GM21737 (cell line): Measurements from ENCODE around the gene CWC27.

Experiments
- ATAC-seq: cut with Tn5 transposase; IDR thresholded peaks from one replicate; pipeline ENCODE4 v1.9.1; 2021; ENCODE audit warnings: mild to moderate bottlenecking, moderate library complexity; ENCODE audit not compliant: unreplicated experiment

CWC27 gene

DNA sequence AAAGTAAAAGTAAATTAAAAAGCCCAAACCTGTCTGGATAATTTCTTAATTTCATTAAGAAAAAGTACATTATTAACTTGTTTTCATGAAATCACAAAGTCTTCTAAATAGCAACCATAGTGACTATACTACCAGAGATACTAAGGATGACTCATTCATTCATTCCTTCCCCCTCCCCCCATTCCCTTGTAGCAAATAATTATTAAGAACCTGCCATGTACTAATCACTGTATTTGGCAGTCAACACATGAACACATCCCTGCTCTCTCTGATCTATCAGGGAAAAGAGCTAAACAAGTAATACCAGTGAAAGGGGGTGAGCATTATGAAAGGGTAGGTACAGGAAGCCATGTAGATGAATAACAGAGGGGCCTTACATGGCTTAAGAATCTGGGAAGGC is 203.9 kb downstream of the CWC27 start:
- ATAC-seq, result no peak

GRCh38 chr5:64973215-64973614 is 204.5 kb downstream of the CWC27 start:
- ATAC-seq, result no peak

- ATAC-seq, result no peak
Measured at GRCh38 chr5:64977779-64978178, 209.0 kb downstream of the CWC27 start.

GRCh38 chr5:64978546-64978945 is 209.8 kb downstream of the CWC27 start:
- no peak for ATAC-seq

DNA sequence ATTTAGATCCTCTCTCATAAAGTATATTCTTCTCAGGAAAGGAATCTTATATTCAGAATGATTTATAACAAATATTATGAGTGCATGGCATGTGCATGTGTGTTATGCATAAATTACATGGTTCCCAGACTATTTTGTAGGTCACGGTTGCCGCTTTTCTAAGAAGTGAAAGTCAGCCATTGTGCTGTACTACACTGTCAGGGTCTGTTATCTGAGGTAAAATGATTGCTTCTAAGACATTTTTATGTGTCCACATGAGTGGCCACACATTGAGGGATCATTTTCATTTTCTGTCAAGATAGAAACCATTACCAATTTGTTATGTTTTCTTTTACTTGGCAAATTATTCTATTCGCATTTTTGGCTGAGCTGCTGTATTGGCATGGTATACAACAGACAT is 210.8 kb downstream of the CWC27 start:
- ATAC-seq, result no peak

DNA sequence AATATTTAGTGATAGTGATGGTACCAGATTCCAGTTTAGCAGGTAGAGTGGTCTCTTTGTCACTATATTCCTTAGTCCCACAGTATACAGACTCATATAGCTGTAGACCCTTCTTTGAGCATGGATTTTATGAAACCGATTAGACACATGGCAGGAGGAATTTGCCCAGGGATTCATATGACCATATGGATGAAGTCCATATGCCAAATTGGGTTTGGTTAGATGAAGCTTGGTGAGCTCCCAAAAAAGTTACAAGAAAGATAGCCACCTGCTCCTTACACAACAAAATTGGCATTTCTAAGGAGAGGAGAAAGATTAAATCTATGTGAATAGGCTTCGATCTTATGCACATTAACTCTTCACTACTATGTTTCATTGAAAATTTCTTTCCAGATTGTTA is 211.4 kb downstream of the CWC27 start:
- ATAC-seq, result no peak

GRCh38 chr5:64987768-64988167 is 219.0 kb downstream of the CWC27 start:
- no peak for ATAC-seq

DNA sequence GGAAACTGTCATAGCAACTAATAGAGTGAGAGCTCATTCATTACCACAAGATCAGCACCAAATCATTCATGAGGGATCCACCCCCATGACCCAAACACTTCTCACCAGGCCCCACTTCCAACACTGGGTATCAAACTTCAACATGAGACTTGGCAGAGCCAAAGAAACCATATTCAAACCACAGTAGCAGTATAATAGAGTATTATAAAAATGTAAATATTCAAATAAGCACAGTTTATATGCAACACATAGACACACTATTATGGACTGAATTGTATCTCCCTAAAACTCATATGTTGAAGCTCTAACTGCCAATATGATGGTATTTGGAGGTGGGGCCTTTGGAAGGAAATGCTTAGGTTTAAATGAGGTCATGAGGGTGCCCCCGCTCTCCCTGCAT is 240.5 kb downstream of the CWC27 start:
- no peak for ATAC-seq

- ATAC-seq, result no peak
Measured at GRCh38 chr5:65010841-65011240, 242.1 kb downstream of the CWC27 start.

- no peak for ATAC-seq
Measured at GRCh38 chr5:65012301-65012892, 243.7 kb downstream of the CWC27 start.

GRCh38 chr5:65013166-65013565 is 244.4 kb downstream of the CWC27 start:
- no peak for ATAC-seq

DNA sequence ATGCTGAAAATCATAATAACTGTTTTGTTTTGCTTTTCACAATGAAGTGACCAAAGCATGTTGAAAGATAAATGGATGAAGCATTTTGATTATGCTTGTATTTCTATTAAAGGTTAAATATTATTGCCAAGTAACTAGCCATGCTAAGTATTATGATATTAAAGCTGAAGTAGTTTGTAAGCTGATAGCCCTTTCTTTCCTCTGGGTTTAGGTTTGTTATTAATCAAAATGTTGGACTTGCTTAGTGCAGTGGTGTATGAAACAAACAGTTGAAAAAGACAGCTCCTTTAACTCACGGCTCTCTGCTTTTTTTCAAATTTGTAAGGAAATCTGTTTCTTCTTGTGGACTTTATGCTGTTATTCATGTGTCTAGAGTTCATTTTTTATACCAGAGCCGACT is 246.0 kb downstream of the CWC27 start:
- ATAC-seq, result no peak

DNA sequence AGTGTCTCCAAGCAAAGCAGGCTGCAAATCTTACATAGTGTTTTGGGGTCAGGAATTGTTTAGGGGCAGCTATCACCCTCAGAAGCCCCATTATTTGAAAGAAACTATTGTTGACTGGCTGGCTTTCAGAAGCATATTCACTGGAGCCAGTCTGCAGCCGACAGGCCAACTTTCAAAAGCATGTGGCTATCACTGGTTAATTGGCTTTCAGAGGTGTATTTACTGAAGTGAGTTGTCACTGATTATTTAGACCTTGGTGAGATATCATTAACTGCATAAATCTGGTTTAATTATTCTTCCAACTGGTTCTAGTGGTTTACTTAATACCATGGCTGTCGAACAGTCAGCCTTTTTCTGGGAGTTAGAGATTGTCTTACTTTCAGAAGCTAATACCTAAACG is 247.0 kb downstream of the CWC27 start:
- ATAC-seq, result no peak

- no peak for ATAC-seq
Measured at GRCh38 chr5:65017636-65018035, 248.9 kb downstream of the CWC27 start.

DNA sequence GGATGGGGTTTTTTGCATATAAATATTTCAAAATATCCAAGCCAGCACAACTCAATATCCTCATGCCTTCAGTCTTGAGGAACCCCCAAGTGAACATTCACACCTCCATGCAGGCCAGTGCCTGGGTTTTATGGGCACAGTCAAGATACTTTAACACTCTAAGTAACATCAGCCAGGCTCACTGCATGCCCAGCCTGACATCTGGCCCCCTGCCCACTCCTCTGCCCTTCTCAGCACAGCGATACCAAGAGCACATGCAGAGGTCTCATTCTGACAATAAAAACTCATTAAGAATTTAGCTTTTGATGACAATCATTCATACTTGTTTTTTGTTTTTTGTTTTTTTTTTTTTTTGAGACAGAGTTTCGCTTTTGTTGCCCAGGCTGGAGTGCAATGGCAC is 250.0 kb downstream of the CWC27 start:
- no peak for ATAC-seq

GRCh38 chr5:65020492-65020891 is 251.8 kb downstream of the CWC27 start:
- no peak for ATAC-seq

DNA sequence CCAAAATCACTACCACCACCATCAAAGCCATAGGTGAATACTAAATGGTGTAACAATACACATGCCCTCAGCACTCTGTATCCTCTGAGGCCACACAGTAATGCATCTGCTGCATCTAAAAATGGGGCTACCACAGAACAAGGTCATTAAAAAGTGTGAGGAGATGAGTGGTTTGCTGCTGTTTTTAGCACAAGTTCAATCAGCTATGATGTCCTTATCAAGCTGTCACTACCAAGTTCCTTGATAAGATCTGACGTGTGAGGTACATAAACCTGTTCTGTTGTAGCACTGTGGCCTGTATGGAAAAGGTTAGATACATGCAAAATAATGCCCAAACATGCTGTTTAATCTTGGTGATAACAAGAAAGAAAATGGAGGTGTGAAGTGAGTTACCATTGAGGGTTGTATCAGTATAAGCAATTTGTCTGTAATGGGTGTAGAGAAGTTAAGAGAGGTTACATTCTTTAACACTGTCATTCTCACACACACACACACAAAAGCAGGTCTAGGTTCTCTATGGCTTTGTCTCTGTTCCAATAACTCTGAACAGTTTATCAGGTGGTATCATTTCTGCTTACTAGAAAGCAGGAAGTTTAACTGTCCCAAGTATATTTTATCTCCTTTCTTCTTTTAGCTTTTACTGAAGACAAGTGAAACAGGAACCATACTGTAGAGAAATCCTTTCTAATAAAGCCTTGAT is 252.9 kb downstream of the CWC27 start:
- no peak for ATAC-seq

DNA sequence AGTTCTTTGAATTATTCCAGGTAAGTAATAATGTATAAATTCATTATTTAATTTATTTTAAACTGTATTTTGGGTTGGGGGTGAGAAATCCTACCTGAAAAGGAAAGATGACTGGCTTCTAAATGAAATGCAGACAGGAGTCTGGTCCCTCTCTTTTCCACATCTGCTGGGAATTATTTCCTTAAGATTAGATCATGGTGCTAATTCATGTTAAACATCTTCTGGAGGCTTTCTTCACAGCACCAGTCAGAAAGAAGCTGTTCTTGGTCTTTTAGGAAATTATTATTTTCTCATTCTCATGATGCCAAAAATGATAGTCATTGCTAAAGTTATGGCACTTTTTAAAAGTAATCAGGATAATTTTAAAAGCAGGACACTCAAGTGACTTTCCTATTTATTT is 254.2 kb downstream of the CWC27 start:
- ATAC-seq, result no peak

DNA sequence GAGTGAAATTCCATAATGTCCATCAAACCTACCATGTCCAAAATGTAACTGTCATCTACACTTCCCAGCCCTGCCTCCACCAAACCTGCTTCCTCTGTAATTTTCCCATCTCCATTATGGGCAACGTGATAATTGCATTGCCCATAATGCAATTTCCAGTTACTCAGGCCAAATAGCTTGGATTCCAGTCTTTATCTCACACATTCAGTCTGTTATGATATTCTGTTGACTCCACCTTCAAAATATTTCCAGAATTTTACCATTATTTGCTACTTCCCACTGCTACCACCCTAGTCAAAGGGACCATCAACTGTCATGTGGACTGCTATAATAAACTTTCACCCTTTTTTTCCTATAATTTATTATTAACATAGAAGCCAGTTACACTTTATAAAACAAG is 256.0 kb downstream of the CWC27 start:
- no peak for ATAC-seq

DNA sequence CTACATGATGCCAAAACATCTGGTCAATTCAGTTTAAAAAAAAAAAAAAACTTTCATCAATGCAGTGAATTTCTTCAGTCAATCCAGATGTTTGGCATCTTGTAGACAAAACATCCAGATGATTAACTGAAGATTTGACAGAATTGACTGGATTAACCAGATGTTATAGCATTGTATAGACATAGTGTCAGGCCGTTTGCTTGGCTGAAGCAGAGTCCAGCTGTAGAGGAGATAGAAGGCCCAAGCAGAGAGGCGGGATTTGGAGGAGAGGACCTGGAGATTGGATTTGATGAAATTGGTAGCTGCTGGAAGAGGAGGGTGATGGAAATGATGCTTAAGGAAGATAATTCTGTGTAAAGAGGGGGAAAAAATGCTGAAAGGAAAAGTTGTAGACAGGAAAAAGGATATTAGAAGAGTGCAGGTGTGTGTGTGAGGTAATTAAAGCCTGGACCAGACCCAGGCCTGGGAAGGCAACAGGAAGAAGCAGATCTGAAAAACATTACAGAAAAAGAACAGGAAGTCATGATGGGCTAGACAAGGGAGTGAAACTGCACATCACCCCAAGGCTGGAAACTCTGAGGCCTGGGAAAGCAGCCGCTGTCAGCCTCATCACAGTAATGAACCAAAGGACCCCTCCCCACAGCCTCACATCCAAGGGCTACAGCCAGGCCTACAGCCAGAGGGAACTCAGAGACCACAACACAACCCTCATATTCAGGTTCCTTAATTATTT is 258.3 kb downstream of the CWC27 start:
- ATAC-seq, result peak; percentile 69

DNA sequence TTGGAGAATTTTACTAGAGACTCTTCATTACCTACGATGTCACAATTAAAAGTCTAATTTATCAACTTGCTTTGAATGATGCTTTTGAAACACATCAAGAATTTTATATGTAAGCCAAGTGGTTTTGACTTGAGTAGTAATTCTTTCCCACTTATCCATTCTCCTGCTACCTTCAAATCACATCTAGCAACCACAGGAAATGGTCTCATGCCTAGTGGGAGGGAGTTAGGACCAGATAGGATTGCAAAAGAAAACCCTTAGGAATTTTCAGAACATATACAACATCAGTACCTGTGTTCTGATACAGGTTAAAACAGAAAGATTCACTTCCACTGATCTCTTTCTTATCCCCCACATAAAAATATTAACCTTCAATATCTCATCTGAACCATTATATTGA is 260.4 kb downstream of the CWC27 start:
- no peak for ATAC-seq

GRCh38 chr5:65030056-65030455 is 261.3 kb downstream of the CWC27 start:
- ATAC-seq, result no peak
